ENCODE measurements around the gene MRAP. TPM values are rescaled to one million over a fixed set of nuclear protein-coding genes. Genes with fewer than 3 reads are reported as not detected.
A peak's percentile ranks its signal among the peaks of the same experiment; 100 is the strongest.

MRAP gene
- polyA plus RNA-seq, 2 donors = 0.16 TPM; not detected in 1

DNA sequence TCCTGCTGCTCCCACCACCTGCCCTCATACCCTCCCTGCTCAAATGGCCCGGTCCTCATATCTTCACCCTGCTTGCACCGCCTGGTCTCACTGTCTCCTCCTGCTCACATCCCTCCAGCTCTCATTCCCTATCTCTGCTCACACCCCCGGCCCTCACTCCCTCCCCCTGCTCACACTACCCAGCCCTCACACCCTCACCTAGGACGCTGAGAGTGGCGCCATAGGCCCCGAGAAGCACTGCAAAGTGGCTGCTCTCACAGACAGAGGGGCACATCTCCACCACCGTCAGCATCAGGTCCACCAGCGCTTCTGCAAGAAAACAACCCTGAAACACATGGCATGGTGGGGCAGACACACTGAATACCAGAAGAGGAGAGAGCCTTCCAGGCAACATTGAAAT lies 38.6 kb downstream of the MRAP start:
- Histone ChIP-seq H3K27me3 (ENCODE audit: control insufficient read depth in 1 of 2, insufficient read depth in 2 of 2, low read length in 2 of 2) (no peaks in the 10 kb centered on the region), H3K4me1 (ENCODE audit: control insufficient read depth in 2 of 2, insufficient read depth in 2 of 2, low read length in 1 of 2) (no peaks in the 10 kb centered on the region), H3K9me3 (ENCODE audit: control insufficient read depth in 2 of 2, insufficient read depth in 1 of 2, low read depth in 1 of 2, low read length in 1 of 2) (no peaks in the 10 kb centered on the region), H3K27ac (ENCODE audit: low read depth in 2 of 2, low read length in 1 of 2) (no peak overlapping the region), H3K36me3 (ENCODE audit: control insufficient read depth in 2 of 2, insufficient read depth in 2 of 2, low read length in 1 of 2) (peaks cover 13 to 43% of the 10 kb centered on the region in 2 donors), H3K4me3 (ENCODE audit: low read depth in 1 of 2, low read length in 2 of 2) (no peak overlapping the region)
- 93% methylated on average over 8 of the region's 8 CpGs for WGBS, 2 donors

DNA sequence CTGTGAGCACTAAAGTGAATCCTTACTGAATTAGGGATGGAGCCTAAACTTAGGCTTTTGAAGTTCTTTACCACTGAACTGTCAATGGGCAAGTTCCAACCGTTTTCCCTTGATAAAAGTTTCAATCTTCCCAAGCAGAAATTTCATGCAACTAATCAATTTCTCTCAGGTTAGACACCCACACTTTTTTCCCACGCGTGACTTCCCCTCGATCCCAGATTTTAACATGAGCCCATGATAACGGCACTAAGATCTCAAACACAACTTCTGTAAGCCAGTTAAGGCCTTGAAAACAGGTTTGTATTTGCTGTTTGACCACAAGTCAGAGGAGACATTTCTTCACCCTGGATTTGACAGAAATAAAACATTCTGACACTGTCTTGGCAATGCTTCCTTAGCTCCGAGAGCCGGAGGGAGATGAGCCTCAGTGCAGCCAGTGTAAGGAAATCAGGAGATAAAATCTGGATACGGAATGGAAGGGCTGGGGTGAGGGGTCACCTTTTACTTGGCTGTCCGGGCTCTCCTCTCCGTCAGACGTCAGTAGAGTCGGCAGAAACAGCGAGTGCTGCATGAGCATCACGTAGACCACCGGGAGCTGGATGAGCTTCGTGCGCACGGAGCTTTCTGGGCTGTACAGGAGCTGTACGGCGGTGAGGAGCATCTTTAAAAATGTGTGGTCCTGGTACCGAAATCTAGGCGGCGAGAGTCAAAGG lies 39.7 kb downstream of the MRAP start:
- Histone ChIP-seq H3K36me3 (ENCODE audit: control insufficient read depth in 2 of 2, insufficient read depth in 2 of 2, low read length in 1 of 2) (peaks cover 13 to 41% of the 10 kb centered on the region in 2 donors), H3K27me3 (ENCODE audit: control insufficient read depth in 1 of 2, insufficient read depth in 2 of 2, low read length in 2 of 2) (no peaks in the 10 kb centered on the region), H3K9me3 (ENCODE audit: control insufficient read depth in 2 of 2, insufficient read depth in 1 of 2, low read depth in 1 of 2, low read length in 1 of 2) (no peaks in the 10 kb centered on the region), H3K4me1 (ENCODE audit: control insufficient read depth in 2 of 2, insufficient read depth in 2 of 2, low read length in 1 of 2) (no peaks in the 10 kb centered on the region), H3K4me3 (ENCODE audit: low read depth in 1 of 2, low read length in 2 of 2) (no peak overlapping the region), H3K27ac (ENCODE audit: low read depth in 2 of 2, low read length in 1 of 2) (no peak overlapping the region)
- WGBS, 2 donors = 91 to 95% methylated on average over 23 of the region's 23 CpGs

- H3K4me3 ChIP-seq (ENCODE audit: low read depth in 1 of 2, low read length in 2 of 2) = no peak overlapping the region
- H3K9me3 ChIP-seq (ENCODE audit: control insufficient read depth in 2 of 2, insufficient read depth in 1 of 2, low read depth in 1 of 2, low read length in 1 of 2) = peaks cover 2 to 3% of the 10 kb centered on the region in 2 donors
- H3K27ac ChIP-seq (ENCODE audit: low read depth in 2 of 2, low read length in 1 of 2) = no peak overlapping the region
- peaks cover 6 to 37% of the 10 kb centered on the region in 2 donors for H3K36me3 ChIP-seq (ENCODE audit: control insufficient read depth in 2 of 2, insufficient read depth in 2 of 2, low read length in 1 of 2)
- no peaks in the 10 kb centered on the region for H3K27me3 ChIP-seq (ENCODE audit: control insufficient read depth in 1 of 2, insufficient read depth in 2 of 2, low read length in 2 of 2)
- WGBS, 2 donors = 80 to 84% methylated on average over 12 of the region's 12 CpGs
- H3K4me1 ChIP-seq (ENCODE audit: control insufficient read depth in 2 of 2, insufficient read depth in 2 of 2, low read length in 1 of 2) = no peaks in the 10 kb centered on the region
Measured at GRCh38 chr21:32340863-32341848, 42.5 kb downstream of the MRAP start.

- peaks cover 12 to 46% of the 10 kb centered on the region in 2 donors for H3K36me3 ChIP-seq (ENCODE audit: control insufficient read depth in 2 of 2, insufficient read depth in 2 of 2, low read length in 1 of 2)
- no peak overlapping the region for H3K27ac ChIP-seq (ENCODE audit: low read depth in 2 of 2, low read length in 1 of 2)
- peaks cover 3 to 4% of the 10 kb centered on the region in 2 donors for H3K9me3 ChIP-seq (ENCODE audit: control insufficient read depth in 2 of 2, insufficient read depth in 1 of 2, low read depth in 1 of 2, low read length in 1 of 2)
- WGBS, 2 donors = 94 to 96% methylated on average over 14 of the region's 14 CpGs
- H3K27me3 ChIP-seq (ENCODE audit: control insufficient read depth in 1 of 2, insufficient read depth in 2 of 2, low read length in 2 of 2) = no peaks in the 10 kb centered on the region
- peaks cover 8 to 24% of the 10 kb centered on the region in 2 donors for H3K4me1 ChIP-seq (ENCODE audit: control insufficient read depth in 2 of 2, insufficient read depth in 2 of 2, low read length in 1 of 2)
- H3K4me3 ChIP-seq (ENCODE audit: low read depth in 1 of 2, low read length in 2 of 2) = no peak overlapping the region
Measured at GRCh38 chr21:32346951-32347350, 48.3 kb downstream of the MRAP start.

- Histone ChIP-seq H3K27ac (ENCODE audit: low read depth in 2 of 2, low read length in 1 of 2) (peak overlapping the region; percentile 87 to 94), H3K27me3 (ENCODE audit: control insufficient read depth in 1 of 2, insufficient read depth in 2 of 2, low read length in 2 of 2) (no peaks in the 10 kb centered on the region), H3K36me3 (ENCODE audit: control insufficient read depth in 2 of 2, insufficient read depth in 2 of 2, low read length in 1 of 2) (peaks cover 12 to 49% of the 10 kb centered on the region in 2 donors), H3K9me3 (ENCODE audit: control insufficient read depth in 2 of 2, insufficient read depth in 1 of 2, low read depth in 1 of 2, low read length in 1 of 2) (peaks cover 3 to 4% of the 10 kb centered on the region in 2 donors), H3K4me3 (ENCODE audit: low read depth in 1 of 2, low read length in 2 of 2) (no peak overlapping the region), H3K4me1 (ENCODE audit: control insufficient read depth in 2 of 2, insufficient read depth in 2 of 2, low read length in 1 of 2) (peaks cover 8 to 24% of the 10 kb centered on the region in 2 donors)
- 94 to 95% methylated on average over 12 of the region's 12 CpGs for WGBS, 2 donors
Measured at GRCh38 chr21:32347351-32347750, 48.7 kb downstream of the MRAP start.

GRCh38 chr21:32347977-32348376 lies 49.3 kb downstream of the MRAP start:
- 66 to 67% methylated on average over 11 of the region's 11 CpGs for WGBS, 2 donors
- no peak overlapping the region for H3K4me3 ChIP-seq (ENCODE audit: low read depth in 1 of 2, low read length in 2 of 2)
- H3K36me3 ChIP-seq (ENCODE audit: control insufficient read depth in 2 of 2, insufficient read depth in 2 of 2, low read length in 1 of 2) = peaks cover 15 to 55% of the 10 kb centered on the region in 2 donors
- H3K4me1 ChIP-seq (ENCODE audit: control insufficient read depth in 2 of 2, insufficient read depth in 2 of 2, low read length in 1 of 2) = peaks cover 8 to 28% of the 10 kb centered on the region in 2 donors
- H3K27ac ChIP-seq (ENCODE audit: low read depth in 2 of 2, low read length in 1 of 2) = peak overlapping the region; percentile 87 to 94
- no peaks in the 10 kb centered on the region for H3K27me3 ChIP-seq (ENCODE audit: control insufficient read depth in 1 of 2, insufficient read depth in 2 of 2, low read length in 2 of 2)
- peaks cover 3 to 4% of the 10 kb centered on the region in 2 donors for H3K9me3 ChIP-seq (ENCODE audit: control insufficient read depth in 2 of 2, insufficient read depth in 1 of 2, low read depth in 1 of 2, low read length in 1 of 2)

- Histone ChIP-seq H3K4me3 (ENCODE audit: low read depth in 1 of 2, low read length in 2 of 2) (no peak overlapping the region), H3K9me3 (ENCODE audit: control insufficient read depth in 2 of 2, insufficient read depth in 1 of 2, low read depth in 1 of 2, low read length in 1 of 2) (peaks cover 3 to 4% of the 10 kb centered on the region in 2 donors), H3K27me3 (ENCODE audit: control insufficient read depth in 1 of 2, insufficient read depth in 2 of 2, low read length in 2 of 2) (no peaks in the 10 kb centered on the region), H3K4me1 (ENCODE audit: control insufficient read depth in 2 of 2, insufficient read depth in 2 of 2, low read length in 1 of 2) (peaks cover 8 to 28% of the 10 kb centered on the region in 2 donors), H3K27ac (ENCODE audit: low read depth in 2 of 2, low read length in 1 of 2) (peak overlapping the region; percentile 87 to 94), H3K36me3 (ENCODE audit: control insufficient read depth in 2 of 2, insufficient read depth in 2 of 2, low read length in 1 of 2) (peaks cover 19 to 62% of the 10 kb centered on the region in 2 donors)
- WGBS, 2 donors = 55 to 60% methylated on average over 9 of the region's 9 CpGs
Measured at GRCh38 chr21:32348604-32349332, 50.1 kb downstream of the MRAP start.

DNA sequence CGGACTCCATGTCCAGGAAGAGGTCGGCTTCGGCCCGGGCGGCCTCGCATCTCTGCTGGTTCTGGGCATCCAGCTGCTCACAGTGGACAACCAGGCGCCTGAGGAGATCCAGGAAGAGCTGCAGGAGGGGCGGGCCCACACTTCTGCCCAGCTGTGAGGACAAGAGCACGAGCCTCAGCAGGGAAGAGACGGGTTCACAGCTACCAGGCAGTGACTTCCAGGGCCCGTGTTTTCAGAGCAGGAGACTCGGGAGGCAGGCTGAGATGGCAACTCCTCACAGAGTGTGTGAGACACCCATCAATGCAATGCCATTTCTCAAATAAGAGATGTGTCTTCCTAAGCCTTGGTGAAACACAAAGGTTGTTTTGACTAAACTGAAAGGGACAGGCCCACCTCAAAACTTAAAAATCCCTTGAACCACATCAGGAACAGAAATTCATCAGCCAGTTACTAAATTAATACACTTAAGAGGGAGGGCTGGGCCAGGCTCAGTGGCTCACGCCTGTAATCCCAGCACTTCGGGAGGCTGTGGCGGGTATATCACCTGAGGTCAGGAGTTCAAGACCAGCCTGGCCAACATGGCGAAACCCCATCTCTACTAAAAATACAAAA lies 50.8 kb downstream of the MRAP start:
- 80 to 88% methylated on average over 16 of the region's 16 CpGs for WGBS, 2 donors
- peak overlapping the region; percentile 87 to 91 for H3K27ac ChIP-seq (ENCODE audit: low read depth in 2 of 2, low read length in 1 of 2)
- H3K27me3 ChIP-seq (ENCODE audit: control insufficient read depth in 1 of 2, insufficient read depth in 2 of 2, low read length in 2 of 2) = no peaks in the 10 kb centered on the region
- no peak overlapping the region for H3K4me3 ChIP-seq (ENCODE audit: low read depth in 1 of 2, low read length in 2 of 2)
- H3K4me1 ChIP-seq (ENCODE audit: control insufficient read depth in 2 of 2, insufficient read depth in 2 of 2, low read length in 1 of 2) = peaks cover 8 to 28% of the 10 kb centered on the region in 2 donors
- peaks cover 3% of the 10 kb centered on the region in 2 donors for H3K9me3 ChIP-seq (ENCODE audit: control insufficient read depth in 2 of 2, insufficient read depth in 1 of 2, low read depth in 1 of 2, low read length in 1 of 2)
- H3K36me3 ChIP-seq (ENCODE audit: control insufficient read depth in 2 of 2, insufficient read depth in 2 of 2, low read length in 1 of 2) = peaks cover 18 to 61% of the 10 kb centered on the region in 2 donors

Data from esophagus (tissue), 2 donors.